Fibroblast of pulmonary artery (primary cell): Measurements from ENCODE around the gene METRN.

ENCODE experiments used
- DNase-seq: peaks from one replicate; pipeline ENCODE4 v3.0.0-alpha.2; 2010; ENCODE audit warnings: low read depth
- H3K4me3 ChIP-seq: replicated peaks from 2 replicates; pipeline ENCODE4 v1.5.1; 2011; ENCODE audit warnings: low read depth, mild to moderate bottlenecking, control low read depth, low read length, moderate library complexity
- CTCF ChIP-seq: IDR thresholded peaks from 2 replicates; pipeline ENCODE4 v1.5.1; 2011; ENCODE audit warnings: mild to moderate bottlenecking, control low read depth, low read length, inconsistent platforms; ENCODE audit errors: missing control alignments

The METRN gene

GRCh38 chr16:678858-679813 is 35.8 kb upstream of the METRN start:
- peak overlapping the region; percentile 57 for H3K4me3 ChIP-seq
- no peak for TF ChIP-seq CTCF
- DNase-seq, result peak; percentile 48

GRCh38 chr16:679814-680624 is 34.9 kb upstream of the METRN start, which contains the start of gene STUB1:
STUB1 (plus strand) TSS chr16:680410; CDS start chr16:680526, 116 bp downstream.
- no peak for TF ChIP-seq CTCF
- peak within 1 kb of the TSS; percentile 77 for H3K4me3 ChIP-seq
- DNase-seq, result peak; percentile 87

GRCh38 chr16:680625-680945 is 34.3 kb upstream of the METRN start:
- no peak for DNase-seq
- TF ChIP-seq CTCF, result no peak
- peak overlapping the region; percentile 77 for H3K4me3 ChIP-seq

GRCh38 chr16:680967-681745 is 33.8 kb upstream of the METRN start:
- no peak for TF ChIP-seq CTCF
- peak overlapping the region; percentile 77 for H3K4me3 ChIP-seq
- peak; percentile 45 for DNase-seq

- no peak for DNase-seq
- H3K4me3 ChIP-seq, result peak overlapping the region; percentile 77
- TF ChIP-seq CTCF, result no peak
Observed at GRCh38 chr16:681746-682427, 33.0 kb upstream of the METRN start.
